Peyer's patch (tissue), 4 donors: Measurements from ENCODE around the gene RRAD.
A peak's percentile ranks its signal among the peaks of the same experiment; 100 is the strongest.

Experiments
- POLR2A ChIP-seq, 2 donors: fragments of 450-650 bp; IDR thresholded peaks; one replicate each; pipeline ENCODE4 v1.5.1; 2017; ENCODE audit warnings: antibody characterized with exemption in 2 of 2, mild to moderate bottlenecking in 2 of 2, moderate library complexity in 2 of 2
- TF ChIP-seq, protein P1 (sequence below), 6 experiments: fragments of 450-650 bp in 4 of 6; fragments of 200-600 bp in 2 of 6; sonication (generic) in 1 of 6; IDR thresholded peaks; one replicate each; pipeline ENCODE4 v1.5.1; 2017 to 2019; ENCODE audit warnings: antibody characterized with exemption in 6 of 6, mild to moderate bottlenecking in 3 of 6, moderate library complexity in 1 of 6

GRCh38 chr16:66934138-66934838 is 9.0 kb upstream of the RRAD start, which contains the start of gene CIAO2B:
- TF ChIP-seq, protein P1, sequence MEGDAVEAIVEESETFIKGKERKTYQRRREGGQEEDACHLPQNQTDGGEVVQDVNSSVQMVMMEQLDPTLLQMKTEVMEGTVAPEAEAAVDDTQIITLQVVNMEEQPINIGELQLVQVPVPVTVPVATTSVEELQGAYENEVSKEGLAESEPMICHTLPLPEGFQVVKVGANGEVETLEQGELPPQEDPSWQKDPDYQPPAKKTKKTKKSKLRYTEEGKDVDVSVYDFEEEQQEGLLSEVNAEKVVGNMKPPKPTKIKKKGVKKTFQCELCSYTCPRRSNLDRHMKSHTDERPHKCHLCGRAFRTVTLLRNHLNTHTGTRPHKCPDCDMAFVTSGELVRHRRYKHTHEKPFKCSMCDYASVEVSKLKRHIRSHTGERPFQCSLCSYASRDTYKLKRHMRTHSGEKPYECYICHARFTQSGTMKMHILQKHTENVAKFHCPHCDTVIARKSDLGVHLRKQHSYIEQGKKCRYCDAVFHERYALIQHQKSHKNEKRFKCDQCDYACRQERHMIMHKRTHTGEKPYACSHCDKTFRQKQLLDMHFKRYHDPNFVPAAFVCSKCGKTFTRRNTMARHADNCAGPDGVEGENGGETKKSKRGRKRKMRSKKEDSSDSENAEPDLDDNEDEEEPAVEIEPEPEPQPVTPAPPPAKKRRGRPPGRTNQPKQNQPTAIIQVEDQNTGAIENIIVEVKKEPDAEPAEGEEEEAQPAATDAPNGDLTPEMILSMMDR (IDR thresholded peaks at IDR 0.05), result no peak
- peak; percentile 84 to 96 for TF ChIP-seq POLR2A (IDR thresholded peaks at IDR 0.05)
